A549 treated with ZK216348 at 1 μM for 4 hours (cell line): ENCODE results near the gene ZNF160. TPM values are rescaled to one million over a fixed set of nuclear protein-coding genes. Genes with fewer than 3 reads are reported as not detected.

Source experiments
- total RNA-seq: library from RNA; stranded (reverse); fragments of 200-300 nt; extraction: Qiagen RNA extraction; gene quantifications from 5 replicates; pipeline ENCODE4 v1.2.3, GENCODE V29; 2022; ENCODE audit warnings: low read depth

The ZNF160 gene
- total RNA-seq = 6.3 to 9.0 TPM (median 7.5 TPM) in 5 replicates

GRCh38 chr19:53103234-53104203 is at the start of gene ZNF160:
Gene ZNF160, minus strand, starts transcription at chr19:53103422. Its CDS starts 17,146 bp downstream, at chr19:53086276.

GRCh38 chr19:53132141-53132991 is 29.1 kb upstream of the ZNF160 start, which contains the start of gene ZNF415:
Gene ZNF415, minus strand, starts transcription at chr19:53132910. Its CDS starts 10,234 bp downstream, at chr19:53122676.

Other genes starting within 250 kb of the ZNF160 start
- 0.51 to 0.79 TPM (median 0.70 TPM) in 5 replicates for gene ZNF468, start 245.8 kb downstream of the ZNF160 start, total RNA-seq
- gene ZNF320, start 205.8 kb downstream of the ZNF160 start, total RNA-seq = not detected in 5 replicates
- gene ZNF888, start 180.0 kb downstream of the ZNF160 start, total RNA-seq = not detected in 5 replicates
- 0.12 to 0.59 TPM (median 0.28 TPM) in 3 of 5 replicates, not detected in the others for gene ZNF816, start 140.5 kb downstream of the ZNF160 start, total RNA-seq
- gene ERVV-1, start 89.5 kb downstream of the ZNF160 start, total RNA-seq = not detected in 5 replicates
- not detected in 5 replicates for gene ERVV-2, start 58.7 kb downstream of the ZNF160 start, total RNA-seq
- gene ZNF415, start 29.5 kb upstream of the ZNF160 start, total RNA-seq = not detected in 5 replicates
- gene ZNF347, start 55.6 kb upstream of the ZNF160 start, total RNA-seq = not detected in 5 replicates
- not detected in 5 replicates for gene ZNF665, start 89.9 kb upstream of the ZNF160 start, total RNA-seq
- gene ZNF677, start 151.5 kb upstream of the ZNF160 start, total RNA-seq = not detected in 5 replicates
- gene VN1R2, start 154.9 kb upstream of the ZNF160 start, total RNA-seq = not detected in 5 replicates
- gene VN1R4, start 164.3 kb upstream of the ZNF160 start, total RNA-seq = not detected in 5 replicates
- 3.1 to 4.6 TPM (median 3.9 TPM) in 5 replicates for gene ZNF845, start 230.3 kb upstream of the ZNF160 start, total RNA-seq